Tibial nerve (tissue), 4 donors: ENCODE results near the gene MYL12B. TPM values are rescaled to one million over a fixed set of nuclear protein-coding genes. Genes with fewer than 3 reads are reported as not detected.

Experiments used
- DNase-seq, 2 donors: peaks; one replicate each; pipeline ENCODE4 v3.0.0-alpha.2; 2019; ENCODE audit warnings: low spot score in 2 of 2
- H3K27ac ChIP-seq, 4 donors: fragments of 200-600 bp; sonication (generic) in 3 of 4; one replicate each; pipeline ENCODE4 v1.5.1; 2017 to 2019; ENCODE audit warnings: mild to moderate bottlenecking in 1 of 4
- H3K27me3 ChIP-seq, 2 donors: fragments of 200-600 bp; sonication (generic) in 1 of 2; one replicate each; pipeline versions ENCODE4 v1.5.1 to v1.6.0; 2017 to 2019
- H3K36me3 ChIP-seq, 3 donors: fragments of 200-600 bp; sonication (generic); one replicate each; pipeline ENCODE4 v1.5.1; 2018 to 2019
- H3K4me1 ChIP-seq, 4 donors: fragments of 200-600 bp; sonication (generic) in 3 of 4; one replicate each; pipeline ENCODE4 v1.5.1; 2017 to 2019
- H3K4me3 ChIP-seq, 4 donors: fragments of 200-600 bp; sonication (generic) in 3 of 4; one replicate each; pipeline ENCODE4 v1.5.1; 2017 to 2019; ENCODE audit warnings: mild to moderate bottlenecking in 1 of 4, moderate library complexity in 1 of 4
- H3K9me3 ChIP-seq, 4 donors: fragments of 200-600 bp; sonication (generic) in 3 of 4; one replicate each; pipeline ENCODE4 v1.5.1; 2017 to 2019
- CTCF ChIP-seq, 5 experiments: fragments of 200-600 bp in 3 of 5; fragments of 450-650 bp in 2 of 5; sonication (generic) in 3 of 5; IDR thresholded peaks; one replicate each; pipeline ENCODE4 v1.5.1; 2016 to 2019; ENCODE audit warnings: antibody characterized with exemption in 5 of 5, mild to moderate bottlenecking in 3 of 5, moderate library complexity in 2 of 5
- EP300 ChIP-seq, 2 donors: sonication (generic); formaldehyde crosslinking; IDR thresholded peaks; one replicate each; pipeline ENCODE4 v1.6.1; 2017; ENCODE audit warnings: antibody characterized with exemption in 2 of 2, mild to moderate bottlenecking in 1 of 2
- POLR2A ChIP-seq, 2 donors: fragments of 450-650 bp; IDR thresholded peaks; one replicate each; pipeline ENCODE4 v1.6.1; 2017; ENCODE audit warnings: antibody characterized with exemption in 2 of 2, mild to moderate bottlenecking in 2 of 2, moderate library complexity in 2 of 2
- WGBS, 2 donors: methylation state at CpG; one replicate each; pipeline ENCODE4 v1.1.5; 2018; 5-methylcytosine and 5-hydroxymethylcytosine counted together
- total RNA-seq, 4 donors: library from RNA; depleted of rRNA; stranded (reverse); fragments of >200 nt; gene quantifications; one replicate each; pipeline ENCODE4 v1.1.0, GENCODE V29; 2016

The MYL12B gene
- total RNA-seq, 4 donors from 2014 or later: 244 to 321 (median 281) TPM

GRCh38 chr18:3247240-3248061 is 14.5 kb upstream of the MYL12B start, which contains the start of gene MYL12A:
TSS of gene MYL12A (plus strand) at chr18:3247801. CDS start at chr18:3253248, 5,447 bp downstream.
- DNase-seq: peak; percentile 92 to 93
- TF ChIP-seq EP300 (IDR thresholded peaks at IDR 0.05) (peak; percentile 69 to 92), CTCF (IDR thresholded peaks at IDR 0.05) (peak in 2 of 5 experiments; percentile 9 to 43), POLR2A (IDR thresholded peaks at IDR 0.05) (peak; percentile 80 to 89)
- Histone ChIP-seq H3K9me3 (no peaks in the 10 kb centered on the region), H3K27ac (peak within 1 kb of the TSS; percentile 92 to 100 (median 98)), H3K4me3 (peak within 1 kb of the TSS; percentile 73 to 100 (median 89)), H3K27me3 (no peaks in the 10 kb centered on the region), H3K36me3 (peaks cover 0 to 5% (median 0%) of the 10 kb centered on the region in 3 donors), H3K4me1 (peaks cover 0 to 61% (median 27%) of the 10 kb centered on the region in 4 donors)
- WGBS, 2 donors: 1% methylated on average over 48 to 60 of the region's 65 CpGs

GRCh38 chr18:3248062-3248657 is 13.8 kb upstream of the MYL12B start:
- 0 to 1% methylated on average over 20 to 21 of the region's 22 CpGs for WGBS, 2 donors
- H3K4me1 ChIP-seq: peaks cover 0 to 62% (median 27%) of the 10 kb centered on the region in 4 donors
- peaks cover 0 to 6% (median 0%) of the 10 kb centered on the region in 3 donors for H3K36me3 ChIP-seq
- TF ChIP-seq POLR2A (IDR thresholded peaks at IDR 0.05): no peak
- TF ChIP-seq CTCF (IDR thresholded peaks at IDR 0.05): no peak
- no peak for TF ChIP-seq EP300 (IDR thresholded peaks at IDR 0.05)
- DNase-seq: peak in 1 of 2 donors; percentile 18
- peak overlapping the region; percentile 73 to 100 (median 89) for H3K4me3 ChIP-seq
- H3K27me3 ChIP-seq: no peaks in the 10 kb centered on the region
- no peaks in the 10 kb centered on the region for H3K9me3 ChIP-seq
- H3K27ac ChIP-seq: peak overlapping the region; percentile 92 to 100 (median 98)

- TF ChIP-seq POLR2A (IDR thresholded peaks at IDR 0.05) (no peak), CTCF (IDR thresholded peaks at IDR 0.05) (no peak), EP300 (IDR thresholded peaks at IDR 0.05) (no peak)
- no peak for DNase-seq
- H3K36me3 ChIP-seq: peaks cover 0 to 13% (median 0%) of the 10 kb centered on the region in 3 donors
- no peaks in the 10 kb centered on the region for H3K9me3 ChIP-seq
- peak overlapping the region; percentile 73 to 100 (median 89) for H3K4me3 ChIP-seq
- H3K4me1 ChIP-seq: peaks cover 0 to 66% (median 27%) of the 10 kb centered on the region in 4 donors
- H3K27ac ChIP-seq: peak overlapping the region; percentile 92 to 100 (median 98)
- WGBS, 2 donors: 12 to 13% methylated on average over 9 of the region's 9 CpGs
- H3K27me3 ChIP-seq: no peaks in the 10 kb centered on the region
Measured at GRCh38 chr18:3248658-3249359, 13.1 kb upstream of the MYL12B start.

GRCh38 chr18:3250237-3251107 is 11.5 kb upstream of the MYL12B start:
- Histone ChIP-seq H3K4me3 (peak overlapping the region in 1 of 4 donors; percentile 100), H3K27me3 (no peaks in the 10 kb centered on the region), H3K9me3 (no peaks in the 10 kb centered on the region), H3K27ac (peak overlapping the region in 3 of 4 donors; percentile 45 to 96 (median 76)), H3K36me3 (peaks cover 0 to 30% (median 6%) of the 10 kb centered on the region in 3 donors), H3K4me1 (peaks cover 0 to 59% (median 26%) of the 10 kb centered on the region in 4 donors)
- TF ChIP-seq EP300 (IDR thresholded peaks at IDR 0.05) (no peak), POLR2A (IDR thresholded peaks at IDR 0.05) (no peak), CTCF (IDR thresholded peaks at IDR 0.05) (no peak)
- no peak for DNase-seq
- 34 to 35% methylated on average over 6 of the region's 6 CpGs for WGBS, 2 donors
